BE2C (cell line): ENCODE data around the gene NEK9.
"Not testable (repeated sequence)": the region's sequence is repeated elsewhere in the genome, so short reads cannot be mapped to it uniquely, and the experiment has no call there.

Experiments used
- DNase-seq: peaks from one replicate; pipeline ENCODE4 v3.0.0-alpha.2; 2020
- H3K27me3 ChIP-seq: fragments of 250-450 bp; sonication (Bioruptor Pico); 2 replicates; pipeline ENCODE4 v1.5.1; 2020; ENCODE audit warnings: mild to moderate bottlenecking
- H3K36me3 ChIP-seq: fragments of 250-450 bp; sonication (Bioruptor Pico); 2 replicates; pipeline ENCODE4 v1.5.1; 2020; ENCODE audit warnings: mild to moderate bottlenecking
- H3K4me1 ChIP-seq: fragments of 250-450 bp; sonication (Bioruptor Pico); 2 replicates; pipeline ENCODE4 v1.5.1; 2020
- H3K4me3 ChIP-seq: 2 replicates; pipeline ENCODE4 v1.5.1; 2011; ENCODE audit warnings: low read depth, low read length
- H3K9me3 ChIP-seq: fragments of 250-450 bp; sonication (Bioruptor Pico); 2 replicates; pipeline ENCODE4 v1.5.1; 2020
- CTCF ChIP-seq: IDR thresholded peaks from 2 replicates; pipeline ENCODE4 v1.5.1; 2012; ENCODE audit warnings: mild to moderate bottlenecking, low read depth, low read length

The NEK9 gene

DNA sequence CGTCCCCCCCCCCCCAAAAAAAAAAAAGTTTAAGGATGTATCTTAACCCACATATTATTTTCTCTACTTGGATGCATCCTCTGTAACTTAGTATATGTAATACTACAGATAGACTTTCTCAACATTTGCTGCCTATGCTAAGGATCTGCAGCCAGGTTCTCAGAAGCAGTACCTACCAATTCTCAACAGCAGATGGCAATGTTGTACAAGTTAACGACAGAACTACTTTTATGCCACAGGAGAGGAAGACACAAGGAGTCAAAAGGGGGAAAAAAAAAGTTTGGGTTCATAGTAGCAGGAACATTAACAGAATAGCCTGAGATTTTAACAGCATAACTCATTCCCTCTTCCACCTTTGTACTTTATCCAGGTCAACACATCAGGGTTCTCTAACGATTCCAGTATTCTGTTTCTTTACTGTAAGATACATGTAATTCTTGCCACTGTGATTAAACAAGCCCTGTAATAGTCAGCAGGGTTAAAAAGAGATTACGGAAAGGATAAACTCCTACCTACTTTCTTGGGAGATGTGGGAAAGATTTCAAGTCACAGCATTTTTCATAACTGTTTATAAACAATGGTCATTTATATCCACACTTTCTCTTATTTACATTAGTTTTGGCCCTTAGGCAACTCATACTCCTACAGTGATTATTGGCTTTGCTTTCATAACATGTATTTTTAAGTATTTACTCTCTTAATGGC is 5.7 kb upstream of the NEK9 start:
- H3K4me1 ChIP-seq, result no peaks in the 10 kb centered on the region
- peaks cover 22% of the 10 kb centered on the region for H3K36me3 ChIP-seq
- H3K27me3 ChIP-seq, result no peaks in the 10 kb centered on the region
- TF ChIP-seq CTCF, result peak; percentile 82
- no peak overlapping the region for H3K4me3 ChIP-seq
- peak; percentile 45 for DNase-seq
- no peaks in the 10 kb centered on the region for H3K9me3 ChIP-seq

GRCh38 chr14:75128596-75128990 is 1.7 kb upstream of the NEK9 start:
- Histone ChIP-seq H3K4me1 (peaks cover 5% of the 10 kb centered on the region; the same call in 1 of the 2 replicates), H3K9me3 (no peaks in the 10 kb centered on the region), H3K36me3 (peaks cover 3% of the 10 kb centered on the region), H3K27me3 (no peaks in the 10 kb centered on the region), H3K4me3 (no peak overlapping the region)
- DNase-seq, result no peak
- no peak for TF ChIP-seq CTCF

DNA sequence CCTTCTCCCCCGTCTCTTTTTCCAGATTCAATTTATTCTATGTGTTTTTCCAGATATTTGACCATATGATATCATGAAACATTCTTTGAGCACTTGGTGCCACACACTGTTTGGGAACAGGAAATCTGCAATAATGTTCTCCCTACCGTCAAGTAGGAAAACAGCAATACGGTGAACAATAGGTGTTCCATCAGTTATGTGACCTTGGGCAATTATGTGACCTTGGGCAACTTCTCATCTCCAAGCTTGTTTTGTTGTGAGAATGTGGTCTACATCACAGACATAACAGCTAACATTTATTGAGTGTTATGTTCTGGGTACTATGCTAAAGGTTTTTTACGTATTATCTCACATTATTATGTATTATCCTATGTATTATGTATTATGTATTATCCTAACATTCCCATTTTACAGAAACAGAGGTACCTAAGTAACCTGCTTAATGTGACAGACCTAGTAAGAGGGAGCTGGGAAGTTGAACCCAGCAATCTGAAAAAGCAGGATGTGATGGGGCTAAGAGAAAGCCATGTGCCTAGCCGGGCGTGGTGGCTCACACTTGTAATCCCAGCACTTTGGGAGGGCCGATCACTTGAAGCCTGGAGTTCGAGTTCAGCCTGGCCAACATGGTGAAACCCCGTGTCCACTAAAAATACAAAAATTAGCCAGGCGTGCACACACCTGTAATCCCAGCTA is 1.2 kb upstream of the NEK9 start:
- Histone ChIP-seq H3K36me3 (peaks cover 6% of the 10 kb centered on the region), H3K4me1 (peaks cover 5% of the 10 kb centered on the region; the same call in 1 of the 2 replicates), H3K9me3 (no peaks in the 10 kb centered on the region), H3K27me3 (no peaks in the 10 kb centered on the region), H3K4me3 (peak overlapping the region; percentile 76)
- no peak for TF ChIP-seq CTCF
- no peak for DNase-seq

DNA sequence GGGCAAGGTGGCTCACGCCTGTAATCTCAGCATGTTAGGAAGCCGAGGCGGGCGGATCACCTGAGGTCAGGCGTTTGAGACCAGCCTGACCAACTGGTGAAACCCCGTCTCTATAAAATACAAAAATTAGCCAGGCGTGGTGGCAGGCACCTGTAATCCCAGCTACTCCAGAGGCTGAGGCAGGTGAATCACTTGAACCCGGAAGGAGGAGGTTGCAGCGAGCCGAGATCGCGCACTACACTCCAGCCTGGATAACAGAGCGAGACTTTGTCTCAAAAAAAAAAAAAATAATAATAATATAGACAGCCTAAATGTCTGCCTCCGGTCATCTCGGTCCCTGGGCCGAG is 599 bp upstream of the NEK9 start:
- H3K9me3 ChIP-seq, H3K4me1 ChIP-seq, H3K36me3 ChIP-seq, H3K27me3 ChIP-seq, DNase-seq: not testable (repeated sequence)
- peak overlapping the region; percentile 76 for H3K4me3 ChIP-seq

DNA sequence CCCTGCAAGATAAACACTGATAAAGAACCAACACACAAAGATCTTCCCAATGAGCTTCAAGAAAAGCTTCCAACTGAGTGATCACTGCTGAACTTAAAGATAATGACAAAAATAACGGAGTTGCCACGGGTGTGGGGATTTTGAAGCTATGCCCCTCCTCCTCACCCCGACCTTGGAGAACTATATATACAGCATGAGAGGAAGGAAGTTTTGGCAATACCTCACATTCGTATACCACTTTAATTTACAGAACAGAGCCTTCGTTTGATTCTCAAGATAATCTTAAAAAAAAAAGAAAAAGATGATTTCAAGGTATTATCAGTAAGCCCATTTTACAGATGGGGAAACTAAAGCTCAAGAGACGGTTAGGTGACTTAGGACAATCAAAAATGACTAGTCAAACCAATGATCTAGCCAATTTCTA is 715 bp downstream of the NEK9 start:
- TF ChIP-seq CTCF, result no peak
- DNase-seq, result no peak
- peaks cover 5% of the 10 kb centered on the region; the same call in 1 of the 2 replicates for H3K4me1 ChIP-seq

DNA sequence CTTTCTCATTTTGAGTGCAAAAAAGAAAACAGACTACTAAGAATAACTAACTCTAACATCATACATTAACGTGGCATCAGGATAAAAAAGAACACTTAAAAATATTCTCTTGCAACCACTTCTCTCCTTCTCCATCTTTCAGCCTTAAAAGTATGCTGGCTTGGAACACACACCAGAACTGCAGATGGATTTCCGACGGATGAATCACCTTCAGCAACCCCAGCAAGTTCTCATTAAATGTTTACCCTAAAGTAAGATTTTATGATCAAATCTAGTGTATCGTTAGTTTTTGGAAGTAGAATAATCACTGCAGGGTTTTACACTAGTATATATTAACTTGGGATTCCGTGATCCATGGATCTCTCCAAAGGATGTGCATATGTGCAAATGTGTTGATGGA is 1.2 kb downstream of the NEK9 start:
- no peak for TF ChIP-seq CTCF
- peaks cover 9% of the 10 kb centered on the region for H3K36me3 ChIP-seq
- peaks cover 5% of the 10 kb centered on the region; the same call in 1 of the 2 replicates for H3K4me1 ChIP-seq
- no peaks in the 10 kb centered on the region for H3K27me3 ChIP-seq
- H3K9me3 ChIP-seq, result no peaks in the 10 kb centered on the region
- peak overlapping the region; percentile 76 for H3K4me3 ChIP-seq
- no peak for DNase-seq

More for the DNA sequence above, 715 bp downstream of the NEK9 start:
- Histone ChIP-seq H3K27me3 (no peaks in the 10 kb centered on the region), H3K36me3 (peaks cover 7% of the 10 kb centered on the region), H3K4me3 (peak overlapping the region; percentile 76), H3K9me3 (no peaks in the 10 kb centered on the region)
